GM12892 (cell line): ENCODE data around the gene PARP15.

ENCODE experiments used
- POLR2A ChIP-seq: IDR thresholded peaks from 2 replicates; pipeline ENCODE4 v1.6.1; 2011; ENCODE audit warnings: low read depth, low read length, control low read depth
- POLR2AphosphoS5 ChIP-seq: IDR thresholded peaks from 2 replicates; pipeline ENCODE4 v1.6.1; 2011; ENCODE audit warnings: low read depth, low read length, control low read depth

DNA sequence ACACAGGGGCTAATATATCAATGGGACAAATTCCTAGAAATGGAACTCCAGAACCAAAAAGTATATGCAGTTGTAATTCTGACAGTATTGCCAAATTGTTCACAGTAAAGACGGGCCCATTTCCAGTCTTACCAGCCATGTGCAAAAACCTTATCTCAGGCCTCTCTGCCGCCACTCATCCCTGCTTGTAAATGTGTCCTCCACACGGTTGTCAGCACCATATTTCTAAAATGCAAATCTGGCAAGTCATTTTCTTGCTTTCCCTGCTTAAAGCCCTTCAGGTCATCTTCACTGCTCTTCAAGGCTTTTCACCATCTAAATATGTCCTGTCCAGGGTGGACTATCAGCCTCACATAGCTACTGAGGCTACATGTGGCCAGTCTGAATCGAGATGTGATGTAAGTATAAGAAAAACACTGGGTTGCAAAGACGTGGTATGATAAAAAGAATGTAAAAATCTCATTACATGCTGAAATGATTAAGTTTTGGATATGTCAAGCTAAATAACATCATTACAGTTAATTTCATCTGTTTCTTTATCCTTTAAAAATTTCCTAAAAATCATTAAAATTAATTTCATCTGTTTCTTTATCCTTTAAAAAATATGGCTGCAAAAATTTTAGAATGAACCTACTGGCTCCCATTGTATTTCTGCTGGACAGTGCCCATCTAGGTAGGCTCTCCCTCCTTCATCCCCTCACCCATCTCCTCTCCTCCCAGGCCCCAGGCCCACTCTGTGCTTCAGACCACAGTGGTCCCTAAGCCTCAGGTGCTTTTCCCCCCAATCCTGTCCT is 14.3 kb upstream of the PARP15 start:
- TF ChIP-seq POLR2AphosphoS5 (no peak), POLR2A (no peak)
